AG08395 (cell line): Measurements from ENCODE around the gene C12orf76.
A peak's percentile ranks its signal among the peaks of the same experiment; 100 is the strongest.
"Not testable (repeated sequence)": the region's sequence is repeated elsewhere in the genome, so short reads cannot be mapped to it uniquely, and the experiment has no call there.

ENCODE experiments used
- DNase-seq: peaks from one replicate; pipeline ENCODE4 v3.0.0; 2012; ENCODE audit warnings: mixed read lengths, low spot score

C12orf76 gene

DNA sequence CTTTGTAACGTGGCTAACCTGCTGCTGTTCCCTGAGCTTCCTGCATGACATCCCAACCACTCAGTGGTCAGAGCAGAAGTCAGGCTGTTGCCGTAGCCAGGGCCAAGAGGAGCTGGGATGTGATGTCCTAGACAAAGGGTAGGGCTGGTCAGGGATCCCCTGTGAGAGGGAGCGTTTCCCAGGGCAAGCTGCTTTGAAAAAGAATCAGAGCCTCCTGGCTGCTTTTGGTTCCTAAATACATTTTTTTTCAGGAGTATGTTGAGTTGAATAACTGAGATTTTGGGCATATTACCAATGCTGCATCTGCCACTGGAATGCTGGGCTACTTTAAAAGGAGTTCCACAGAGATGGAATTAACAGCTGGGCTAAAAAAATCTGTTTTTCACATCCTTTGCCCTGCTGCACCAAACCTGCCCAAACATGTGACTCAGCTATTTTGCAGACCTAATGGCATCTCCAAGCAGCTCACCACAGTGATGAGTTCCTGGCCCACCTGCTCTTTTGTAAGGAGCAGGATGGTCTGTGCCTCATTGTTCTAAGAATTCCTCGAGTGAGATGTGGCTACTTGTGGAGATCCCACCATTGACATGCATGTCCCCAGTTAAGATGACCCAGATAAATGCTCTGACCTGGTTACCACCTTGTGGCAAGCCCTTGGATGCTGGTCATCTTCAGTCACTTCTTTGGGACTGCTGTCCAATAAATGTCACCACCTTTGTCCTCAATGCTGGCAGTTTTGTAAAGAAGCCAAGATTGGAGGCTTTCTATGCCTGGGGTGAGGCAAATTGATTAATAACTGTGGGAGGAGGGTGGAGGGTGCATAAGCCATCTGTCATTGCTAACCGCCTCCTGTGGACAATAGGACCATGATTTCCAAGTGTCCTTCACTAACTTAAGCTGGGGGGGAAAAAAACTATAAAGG is 25.0 kb downstream of the C12orf76 start:
- peak; percentile 62 for DNase-seq

DNA sequence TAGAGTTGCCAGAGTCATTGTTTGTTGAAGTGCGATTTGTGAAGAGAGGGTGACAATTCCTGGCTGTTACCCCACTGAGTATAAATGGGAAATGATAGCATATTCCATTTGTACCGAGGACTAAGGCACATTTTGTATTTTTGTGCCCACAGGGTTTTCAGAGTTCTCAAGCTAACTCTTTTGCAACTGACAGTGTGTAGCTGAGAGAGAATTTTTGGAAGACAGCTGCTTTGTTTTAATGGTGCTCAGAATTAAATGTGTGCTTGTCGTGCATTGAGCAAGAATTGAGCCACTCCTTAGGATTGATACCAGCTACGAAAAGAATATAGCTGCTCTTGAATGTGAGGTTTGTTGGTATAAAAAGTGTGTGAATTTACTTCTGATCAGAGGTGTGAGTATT is 27.4 kb downstream of the C12orf76 start:
- DNase-seq, result no peak

GRCh38 chr12:110015132-110015531 is 33.2 kb downstream of the C12orf76 start:
- DNase-seq, result no peak

- DNase-seq, result no peak
These were observed 35.7 kb downstream of the C12orf76 start for GRCh38 chr12:110012659-110013058.

DNA sequence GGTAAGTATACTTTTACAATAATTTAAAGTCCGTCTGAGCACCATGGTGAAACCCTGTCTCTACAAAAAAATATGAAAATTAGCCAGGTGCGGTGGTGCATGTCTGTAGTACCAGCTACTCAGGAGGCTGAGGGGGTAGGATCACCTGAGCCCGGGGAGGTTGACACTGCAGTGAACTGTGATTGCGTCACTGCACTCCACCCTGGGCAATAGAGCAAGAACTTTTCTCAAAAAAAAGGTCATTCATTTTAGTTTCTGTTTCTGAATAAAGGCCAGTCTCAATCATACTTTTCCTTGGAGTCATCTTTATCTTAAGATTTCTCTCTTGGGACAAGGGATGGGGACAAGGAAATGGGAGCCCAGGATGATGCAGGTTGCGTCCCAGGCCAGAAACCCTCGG is 36.2 kb downstream of the C12orf76 start:
- DNase-seq, result no peak

DNA sequence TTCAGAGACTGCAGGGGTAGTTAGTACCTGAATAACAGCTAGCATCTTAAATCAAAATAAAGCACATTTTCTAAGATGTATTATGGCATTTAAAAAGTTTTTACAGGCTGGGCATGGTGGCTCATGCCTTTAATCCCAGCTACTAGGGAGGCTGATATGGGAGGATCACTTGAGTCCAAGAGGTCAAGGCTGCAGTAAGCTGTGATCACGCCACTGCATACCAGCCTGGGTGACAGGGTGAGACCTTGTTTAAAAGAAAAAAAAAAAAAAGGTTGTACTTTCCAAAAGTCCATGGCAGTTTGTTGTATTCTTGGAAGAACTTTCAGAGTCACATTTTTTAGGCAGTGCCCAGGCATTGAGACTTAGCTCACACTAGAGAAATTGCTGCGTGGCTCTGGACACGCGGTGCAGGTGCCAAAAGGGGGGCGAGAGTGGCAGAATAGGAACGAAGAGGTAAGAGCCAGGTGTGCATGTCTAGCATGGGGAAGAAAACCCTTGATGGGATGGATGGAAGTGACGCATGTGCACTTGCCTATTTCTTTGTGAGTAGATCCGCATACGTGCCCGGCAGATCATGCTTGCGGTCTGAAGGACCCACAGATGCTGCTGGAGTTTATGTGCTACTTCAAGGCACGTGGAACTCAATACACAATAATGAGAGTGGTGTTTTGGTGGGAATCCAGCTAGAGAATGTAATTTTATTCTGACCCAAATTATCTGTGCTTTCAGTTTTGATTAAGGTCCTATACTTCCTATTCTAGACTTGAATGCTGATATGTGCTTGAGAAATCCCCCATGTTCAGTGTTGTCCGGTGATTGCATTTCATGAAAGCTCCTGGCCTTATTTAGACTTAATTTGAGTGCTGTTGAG is 37.2 kb downstream of the C12orf76 start:
- DNase-seq, result no peak

GRCh38 chr12:110008681-110009398 is 39.5 kb downstream of the C12orf76 start:
- DNase-seq, result not testable (repeated sequence)

- DNase-seq, result no peak
These were observed 40.4 kb downstream of the C12orf76 start for GRCh38 chr12:110007881-110008280.

DNA sequence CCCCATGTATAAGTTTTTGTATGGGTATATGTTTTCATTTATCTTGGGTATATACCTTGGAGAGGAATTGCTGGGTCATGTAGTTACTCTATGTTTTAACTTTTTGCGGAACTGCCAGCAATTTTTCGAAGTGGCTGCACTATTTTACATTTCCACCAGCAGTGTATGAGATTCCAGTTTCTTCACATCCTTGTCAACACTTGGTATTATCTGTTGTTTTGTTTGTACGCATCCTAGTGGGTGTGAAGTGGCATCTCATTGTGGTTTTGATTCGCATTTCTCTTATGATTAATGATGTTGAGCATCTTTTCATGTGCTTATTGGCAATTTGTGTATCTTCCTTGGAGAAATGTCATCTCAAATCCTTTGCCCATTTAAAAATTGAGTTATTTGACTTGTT is 42.2 kb downstream of the C12orf76 start:
- no peak for DNase-seq

GRCh38 chr12:110005319-110005973 is 42.9 kb downstream of the C12orf76 start:
- DNase-seq, result no peak

DNA sequence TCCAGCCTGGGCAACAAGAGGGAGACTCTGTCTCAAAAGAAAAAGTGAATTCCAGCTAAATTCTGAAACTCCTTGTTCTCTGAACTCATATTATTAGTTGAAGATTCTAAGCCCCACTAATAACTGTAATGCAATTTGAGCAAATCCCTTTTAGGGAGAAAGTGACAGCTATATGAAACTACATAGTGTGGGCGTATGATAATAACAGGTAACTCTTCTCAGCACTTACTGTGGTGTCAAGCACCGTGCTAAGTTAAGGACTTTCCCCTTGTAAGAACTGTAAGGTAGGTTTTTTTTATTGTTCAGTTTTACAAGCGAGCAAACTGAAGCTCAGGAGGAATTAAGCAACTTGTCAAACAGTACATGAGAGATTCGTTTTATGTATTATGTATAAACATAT is 43.7 kb downstream of the C12orf76 start:
- DNase-seq, result no peak

GRCh38 chr12:110002676-110003515 is 45.4 kb downstream of the C12orf76 start:
- peak; percentile 41 for DNase-seq

DNA sequence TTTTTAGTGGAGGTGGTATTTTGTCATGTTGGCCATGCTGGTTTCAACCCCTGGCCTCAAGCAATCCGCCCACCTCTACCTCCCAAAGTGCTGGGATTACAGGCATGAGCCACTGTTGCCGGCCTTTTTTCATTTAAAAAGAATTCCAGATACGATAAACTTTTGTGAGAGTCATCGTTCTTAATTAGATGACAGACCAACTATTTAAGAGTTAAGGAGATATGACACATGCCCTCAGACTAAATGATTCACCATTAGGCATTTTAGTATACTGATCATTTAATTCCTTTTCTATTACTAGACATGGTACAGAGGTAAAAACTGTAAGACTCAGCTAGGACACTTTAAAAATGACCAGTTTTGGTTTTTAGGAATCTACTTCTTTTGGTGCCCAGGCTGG is 46.7 kb downstream of the C12orf76 start:
- peak; percentile 81 for DNase-seq

- DNase-seq, result peak; percentile 29
These were observed 48.3 kb downstream of the C12orf76 start for GRCh38 chr12:109999983-110000505.

DNA sequence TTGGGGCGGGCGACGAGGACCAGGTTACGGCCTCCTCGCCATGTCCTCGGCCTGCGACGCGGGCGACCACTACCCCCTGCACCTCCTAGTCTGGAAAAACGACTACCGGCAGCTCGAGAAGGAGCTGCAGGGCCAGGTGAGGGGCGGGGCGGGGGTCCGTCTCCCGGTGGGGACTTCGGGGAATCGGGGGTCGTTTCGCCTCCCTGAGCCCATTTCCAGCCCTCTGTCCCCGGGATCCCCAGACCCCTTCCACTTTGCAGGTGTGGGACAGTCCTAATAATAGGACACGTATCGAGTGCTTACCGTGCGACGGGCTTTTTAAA is 48.7 kb downstream of the C12orf76 start:
- no peak for DNase-seq

- DNase-seq, result peak; percentile 92
These were observed 49.2 kb downstream of the C12orf76 start, which contains the start of gene ANKRD13A for GRCh38 chr12:109998904-109999648. TSS of gene ANKRD13A (plus strand) at chr12:109999430. CDS start at chr12:109999689, 259 bp downstream.

DNA sequence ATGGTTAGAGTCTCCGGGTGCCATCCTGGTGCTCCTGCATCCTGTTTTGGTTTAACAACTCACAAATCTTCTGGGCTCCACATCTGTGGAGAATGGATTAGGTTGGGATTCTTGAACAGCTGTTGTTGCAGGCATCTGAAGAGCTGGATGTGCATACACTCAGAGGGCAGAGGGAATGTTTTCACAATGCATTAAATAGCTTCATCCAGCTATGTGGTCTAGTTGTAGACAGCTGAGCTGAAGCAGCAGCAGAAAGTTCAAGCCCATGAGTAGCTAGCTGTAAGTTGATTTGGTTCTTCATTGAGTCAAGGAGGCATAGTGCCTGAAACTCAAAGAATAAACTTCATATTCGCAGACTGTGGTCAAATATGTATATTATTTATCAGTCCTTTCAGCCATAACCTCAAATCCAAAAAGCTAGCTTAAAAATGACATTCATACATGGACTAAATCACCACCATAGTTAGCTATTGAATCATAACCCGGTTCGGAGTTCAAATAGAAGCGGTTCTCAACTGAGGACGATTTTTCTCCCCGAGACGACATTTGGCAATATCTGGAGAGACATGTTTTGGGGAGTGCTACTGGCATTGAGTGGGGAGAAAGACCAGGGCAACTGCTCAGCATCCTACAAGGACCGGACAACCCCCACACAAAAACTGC is 50.0 kb downstream of the C12orf76 start:
- no peak for DNase-seq

GRCh38 chr12:109997393-109997792 is 50.9 kb downstream of the C12orf76 start:
- no peak for DNase-seq

GRCh38 chr12:109996483-109996853 is 51.9 kb downstream of the C12orf76 start:
- DNase-seq, result no peak
